GM13976 (cell line): ENCODE measurements around the gene HOXB3.

Source experiments
- DNase-seq: peaks from one replicate; pipeline ENCODE4 v3.0.0; 2012; ENCODE audit warnings: low spot score
- CTCF ChIP-seq: IDR thresholded peaks from 2 replicates; pipeline ENCODE4 v1.5.1; 2012; ENCODE audit warnings: borderline replicate concordance, mild to moderate bottlenecking; ENCODE audit not compliant: insufficient read depth; ENCODE audit errors: extremely low read depth, missing control alignments, control extremely low read depth
- in situ Hi-C: fragments of 300-500 bp; cut with MboI; formaldehyde crosslinking; loops from one replicate; pipeline ENCODE4 v1.12.0; 2022; ENCODE audit warnings: low sequenced_read_pairs, mixed read lengths, inconsistent platforms; ENCODE audit not compliant: unreplicated experiment

The HOXB3 gene

GRCh38 chr17:48589060-48589830, 796 bp downstream of the HOXB3 start:
- TF ChIP-seq CTCF: no peak
- DNase-seq: no peak
- in situ Hi-C loops: no loop called here

- peak; percentile 3 for TF ChIP-seq CTCF
- DNase-seq: no peak
- in situ Hi-C loops: no loop called here
Observed at GRCh38 chr17:48588528-48588927, 1.5 kb downstream of the HOXB3 start.

- no peak for TF ChIP-seq CTCF
Observed at GRCh38 chr17:48588074-48588415, 2.0 kb downstream of the HOXB3 start.

DNA sequence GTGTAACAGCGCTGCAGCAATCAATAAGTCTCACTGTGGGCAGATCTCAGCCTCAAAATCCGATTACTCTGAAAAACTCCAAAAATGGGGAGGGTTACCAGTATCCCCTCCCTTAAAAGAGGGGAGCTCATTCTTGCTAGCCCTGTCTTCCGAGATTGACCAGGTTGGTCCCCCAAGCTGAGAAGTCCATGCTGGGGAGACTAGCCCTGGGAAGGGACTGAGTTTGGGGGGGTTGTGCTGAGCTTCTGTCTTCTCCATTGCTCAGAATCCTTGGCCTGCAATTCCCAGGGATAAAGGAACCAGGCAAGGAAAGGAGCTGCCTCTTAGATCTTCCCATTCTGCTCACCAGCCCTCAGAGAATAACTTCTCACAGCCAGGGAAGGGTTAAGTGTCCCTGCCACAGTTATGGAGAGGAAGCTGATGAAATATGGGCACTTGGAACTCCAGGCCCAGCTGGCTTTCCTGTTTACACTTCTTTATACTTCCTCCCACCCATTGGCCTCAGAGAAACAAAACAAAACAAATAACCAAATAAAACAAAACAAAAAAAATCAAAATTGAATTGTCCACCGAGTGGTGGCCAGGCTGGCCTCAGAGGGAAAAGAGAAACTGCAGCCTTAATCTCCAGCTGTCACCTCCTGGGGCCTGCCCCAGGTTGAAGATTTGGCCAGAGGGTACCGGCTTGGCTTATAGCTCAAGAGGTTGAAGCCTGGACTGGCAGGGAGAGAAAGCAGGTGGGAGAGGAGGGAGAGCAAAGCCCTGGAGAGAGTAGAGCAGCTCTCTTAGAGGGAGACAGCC, 2.6 kb downstream of the HOXB3 start:
- no peak for TF ChIP-seq CTCF
- no peak for DNase-seq
- in situ Hi-C loops: no loop called here

More at GRCh38 chr17:48588074-48588415, 2.0 kb downstream of the HOXB3 start:
- no peak for DNase-seq
- in situ Hi-C loops: no loop called here

DNA sequence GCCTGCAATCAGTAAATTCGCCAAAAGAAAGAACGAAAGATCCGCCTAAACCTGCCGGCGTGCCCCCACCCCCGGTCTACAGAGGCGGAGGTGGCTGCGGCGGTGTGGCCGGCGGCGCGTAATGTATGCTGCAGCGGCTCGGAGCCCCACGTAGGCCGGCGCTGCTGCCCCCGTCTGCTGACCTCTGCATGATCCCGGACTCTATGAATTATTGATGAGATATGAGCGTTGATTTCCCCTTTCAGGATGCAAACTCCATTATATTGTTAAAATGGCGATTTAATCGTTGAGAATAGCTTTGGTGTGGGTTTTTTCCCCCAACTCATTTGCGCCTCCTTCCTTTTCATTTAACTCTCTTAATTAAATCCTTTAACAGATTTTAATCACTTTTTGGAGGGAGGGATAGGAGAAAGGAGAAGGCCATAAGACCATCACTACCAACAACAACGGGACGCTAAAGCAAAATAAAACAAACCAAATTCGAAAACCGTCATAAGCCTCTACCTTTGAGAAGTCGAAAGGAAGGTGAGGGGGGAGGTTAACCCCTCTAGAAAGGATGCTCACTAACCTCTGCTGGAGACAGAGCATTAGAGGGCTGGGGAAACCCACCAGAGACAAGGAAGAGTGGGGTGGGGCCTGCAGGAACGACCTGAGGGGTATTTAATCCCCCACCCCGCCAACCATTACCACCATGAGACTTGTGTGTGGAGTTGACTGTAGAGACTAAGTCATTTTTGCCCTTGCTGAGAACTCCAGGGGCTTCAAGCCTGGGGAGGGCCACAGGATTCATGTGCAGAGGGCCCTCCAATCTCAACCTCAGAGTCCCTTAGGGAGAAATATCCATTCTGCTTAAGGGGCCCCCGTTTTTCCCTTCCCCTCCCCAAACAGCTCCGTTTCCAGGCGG, 3.4 kb downstream of the HOXB3 start:
- peak; percentile 74 for DNase-seq
- in situ Hi-C loops: no loop called here
- TF ChIP-seq CTCF: peak; percentile 0

DNA sequence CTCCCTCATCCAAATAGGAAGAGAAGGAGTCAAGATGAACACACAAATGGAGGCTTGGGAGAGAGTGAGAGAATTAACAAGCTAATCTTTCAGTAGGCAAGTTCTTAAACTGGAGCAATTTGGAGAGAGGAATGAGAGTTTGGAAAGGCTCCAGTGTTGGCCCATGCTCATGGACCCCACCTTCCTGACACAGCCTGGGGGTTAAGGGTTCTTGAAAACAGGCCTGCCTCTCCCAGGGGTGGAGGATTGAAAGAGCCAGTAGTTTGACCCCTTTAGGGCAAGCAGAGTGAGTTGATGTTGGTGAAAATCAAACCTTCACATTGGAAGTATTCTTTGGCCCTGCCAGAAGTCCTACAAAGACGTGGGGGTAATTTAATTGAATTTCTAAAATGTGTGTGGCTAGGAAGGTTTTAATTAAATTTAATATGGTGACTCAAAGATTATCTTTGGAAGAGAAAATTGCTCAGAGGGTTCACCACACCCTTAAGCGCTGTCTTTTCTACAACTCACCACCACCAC, 5.8 kb downstream of the HOXB3 start:
- TF ChIP-seq CTCF: no peak
- in situ Hi-C loops: no loop called here
- DNase-seq: no peak
